ENCODE measurements around the gene SAT1. TPM values are rescaled to one million over a fixed set of nuclear protein-coding genes. Genes with fewer than 3 reads are reported as not detected.
A peak's percentile ranks its signal among the peaks of the same experiment; 100 is the strongest.

Gene SAT1
- total RNA-seq, 1 donor from 2014 or later, result 1,762 TPM

GRCh38 chrX:23783589-23784469, 856 bp downstream of the SAT1 start:
- FAIRE-seq, result no peak
- no peak for TF ChIP-seq CTCF (IDR thresholded peaks at IDR 0.05; ENCODE audit: insufficient read depth, low read length, severe bottlenecking)
- Histone ChIP-seq H3K36me3 (ENCODE audit: control insufficient read depth, insufficient read depth, low read length) (no peaks in the 10 kb centered on the region), H3K27me3 (ENCODE audit: control insufficient read depth, insufficient read depth, low read length) (no peaks in the 10 kb centered on the region), H3K4me3 (ENCODE audit: low read depth, low read length) (peak overlapping the region; percentile 71)
- DNase-seq (ENCODE audit: low read depth), result no peak

GRCh38 chrX:23784470-23785331, 1.7 kb downstream of the SAT1 start:
- H3K27me3 ChIP-seq (ENCODE audit: control insufficient read depth, insufficient read depth, low read length), result no peaks in the 10 kb centered on the region
- DNase-seq (ENCODE audit: low read depth) (peak; percentile 76), FAIRE-seq (no peak)
- H3K36me3 ChIP-seq (ENCODE audit: control insufficient read depth, insufficient read depth, low read length), result no peaks in the 10 kb centered on the region
- peak overlapping the region; percentile 71 for H3K4me3 ChIP-seq (ENCODE audit: low read depth, low read length)
- no peak for TF ChIP-seq CTCF (IDR thresholded peaks at IDR 0.05; ENCODE audit: insufficient read depth, low read length, severe bottlenecking)

GRCh38 chrX:23785580-23785979, 2.6 kb downstream of the SAT1 start:
- no peaks in the 10 kb centered on the region for H3K27me3 ChIP-seq (ENCODE audit: control insufficient read depth, insufficient read depth, low read length)
- H3K4me3 ChIP-seq (ENCODE audit: low read depth, low read length), result no peak overlapping the region
- no peak for TF ChIP-seq CTCF (IDR thresholded peaks at IDR 0.05; ENCODE audit: insufficient read depth, low read length, severe bottlenecking)
- no peaks in the 10 kb centered on the region for H3K36me3 ChIP-seq (ENCODE audit: control insufficient read depth, insufficient read depth, low read length)
- FAIRE-seq, result no peak
- no peak for DNase-seq (ENCODE audit: low read depth)

- no peak for TF ChIP-seq CTCF (IDR thresholded peaks at IDR 0.05; ENCODE audit: insufficient read depth, low read length, severe bottlenecking)
- Histone ChIP-seq H3K27me3 (ENCODE audit: control insufficient read depth, insufficient read depth, low read length) (no peaks in the 10 kb centered on the region), H3K36me3 (ENCODE audit: control insufficient read depth, insufficient read depth, low read length) (no peaks in the 10 kb centered on the region), H3K4me3 (ENCODE audit: low read depth, low read length) (no peak overlapping the region)
- FAIRE-seq, result no peak
- DNase-seq (ENCODE audit: low read depth), result peak; percentile 66
Observed at GRCh38 chrX:23786268-23786815, 3.4 kb downstream of the SAT1 start.

GRCh38 chrX:23787745-23788118, 4.8 kb downstream of the SAT1 start:
- Histone ChIP-seq H3K4me3 (ENCODE audit: low read depth, low read length) (no peak overlapping the region), H3K27me3 (ENCODE audit: control insufficient read depth, insufficient read depth, low read length) (no peaks in the 10 kb centered on the region), H3K36me3 (ENCODE audit: control insufficient read depth, insufficient read depth, low read length) (no peaks in the 10 kb centered on the region)
- no peak for FAIRE-seq
- no peak for TF ChIP-seq CTCF (IDR thresholded peaks at IDR 0.05; ENCODE audit: insufficient read depth, low read length, severe bottlenecking)
- DNase-seq (ENCODE audit: low read depth), result no peak

Data from bronchial epithelial cell (primary cell).